Thyroid gland (tissue), 4 donors: Measurements from ENCODE around the gene ATP10B.

Experiments used
- POLR2A ChIP-seq, 2 donors: fragments of 450-650 bp; IDR thresholded peaks; one replicate each; pipeline ENCODE4 v1.6.1; 2017; ENCODE audit warnings: antibody characterized with exemption in 2 of 2, mild to moderate bottlenecking in 2 of 2, moderate library complexity in 1 of 2
- TF ChIP-seq, protein P1 (sequence below), 6 experiments: fragments of 200-600 bp in 3 of 6; fragments of 450-650 bp in 3 of 6; sonication (generic) in 3 of 6; IDR thresholded peaks; one replicate each; pipeline ENCODE4 v1.5.1; 2016 to 2019; ENCODE audit warnings: antibody characterized with exemption in 6 of 6, mild to moderate bottlenecking in 2 of 6, inconsistent platforms in 1 of 6, moderate library complexity in 1 of 6

DNA sequence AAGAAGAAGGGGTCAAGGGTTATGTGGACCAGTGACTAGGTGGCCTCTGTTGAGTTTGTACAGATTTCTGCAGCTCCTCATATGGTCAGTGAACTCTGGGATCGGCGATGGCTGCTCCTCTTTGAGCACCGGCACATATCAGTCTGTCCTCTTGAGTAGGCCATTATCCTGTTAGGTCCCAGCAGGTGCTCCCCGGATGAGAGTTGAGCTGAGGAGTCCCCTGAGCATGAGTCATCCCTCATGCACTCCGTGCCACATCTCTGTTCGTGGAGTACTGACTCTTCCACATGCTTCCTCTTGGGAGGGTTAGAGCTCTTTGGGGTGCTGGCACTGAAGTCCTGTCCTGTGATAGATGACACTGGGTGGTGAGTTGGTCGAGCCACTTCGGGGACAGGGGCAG is 286.6 kb downstream of the ATP10B start:
- TF ChIP-seq POLR2A (IDR thresholded peaks at IDR 0.05): no peak
- TF ChIP-seq, protein P1, sequence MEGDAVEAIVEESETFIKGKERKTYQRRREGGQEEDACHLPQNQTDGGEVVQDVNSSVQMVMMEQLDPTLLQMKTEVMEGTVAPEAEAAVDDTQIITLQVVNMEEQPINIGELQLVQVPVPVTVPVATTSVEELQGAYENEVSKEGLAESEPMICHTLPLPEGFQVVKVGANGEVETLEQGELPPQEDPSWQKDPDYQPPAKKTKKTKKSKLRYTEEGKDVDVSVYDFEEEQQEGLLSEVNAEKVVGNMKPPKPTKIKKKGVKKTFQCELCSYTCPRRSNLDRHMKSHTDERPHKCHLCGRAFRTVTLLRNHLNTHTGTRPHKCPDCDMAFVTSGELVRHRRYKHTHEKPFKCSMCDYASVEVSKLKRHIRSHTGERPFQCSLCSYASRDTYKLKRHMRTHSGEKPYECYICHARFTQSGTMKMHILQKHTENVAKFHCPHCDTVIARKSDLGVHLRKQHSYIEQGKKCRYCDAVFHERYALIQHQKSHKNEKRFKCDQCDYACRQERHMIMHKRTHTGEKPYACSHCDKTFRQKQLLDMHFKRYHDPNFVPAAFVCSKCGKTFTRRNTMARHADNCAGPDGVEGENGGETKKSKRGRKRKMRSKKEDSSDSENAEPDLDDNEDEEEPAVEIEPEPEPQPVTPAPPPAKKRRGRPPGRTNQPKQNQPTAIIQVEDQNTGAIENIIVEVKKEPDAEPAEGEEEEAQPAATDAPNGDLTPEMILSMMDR (IDR thresholded peaks at IDR 0.05): no peak
